KOPT-K1 (cell line): ENCODE results near the gene CXXC4.

Source experiments
- H3K27ac ChIP-seq: fragments of 200-600 bp; sonication (generic); 2 replicates; pipeline ENCODE4 v1.5.1; 2016; ENCODE audit warnings: antibody characterized with exemption, mild to moderate bottlenecking, low read depth, low read length; ENCODE audit not compliant: poor library complexity, severe bottlenecking
- H3K36me3 ChIP-seq: fragments of 200-600 bp; sonication (generic); 2 replicates; pipeline ENCODE4 v1.5.1; 2017; ENCODE audit warnings: antibody characterized with exemption, mild to moderate bottlenecking, low read length, moderate library complexity; ENCODE audit not compliant: insufficient read depth
- H3K9me3 ChIP-seq: fragments of 200-600 bp; sonication (generic); 2 replicates; pipeline ENCODE4 v1.5.1; 2017; ENCODE audit warnings: antibody characterized with exemption, low read length, mild to moderate bottlenecking; ENCODE audit not compliant: insufficient read depth, poor library complexity, severe bottlenecking

CXXC4 gene

GRCh38 chr4:104494822-104495559, at the start of gene CXXC4:
Gene CXXC4, minus strand, starts transcription at chr4:104494894. Its CDS starts 3,092 bp downstream, at chr4:104491802.
- no peak within 1 kb of the TSS for H3K27ac ChIP-seq

GRCh38 chr4:104533156-104533555, 38.5 kb upstream of the CXXC4 start:
- Histone ChIP-seq H3K9me3 (no peaks in the 10 kb centered on the region), H3K36me3 (no peaks in the 10 kb centered on the region), H3K27ac (no peak overlapping the region)

More at GRCh38 chr4:104494822-104495559, at the start of gene CXXC4:
- Histone ChIP-seq H3K36me3 (no peaks in the 10 kb centered on the region), H3K9me3 (no peaks in the 10 kb centered on the region)

GRCh38 chr4:104532677-104533076, 38.0 kb upstream of the CXXC4 start:
- H3K9me3 ChIP-seq, result no peaks in the 10 kb centered on the region
- no peak overlapping the region for H3K27ac ChIP-seq
- H3K36me3 ChIP-seq, result no peaks in the 10 kb centered on the region

GRCh38 chr4:104531390-104531789, 36.7 kb upstream of the CXXC4 start:
- Histone ChIP-seq H3K9me3 (no peaks in the 10 kb centered on the region), H3K27ac (no peak overlapping the region), H3K36me3 (no peaks in the 10 kb centered on the region)

- H3K36me3 ChIP-seq, result no peaks in the 10 kb centered on the region
- H3K27ac ChIP-seq, result no peak overlapping the region
- no peaks in the 10 kb centered on the region for H3K9me3 ChIP-seq
Measured at GRCh38 chr4:104530426-104530825, 35.7 kb upstream of the CXXC4 start.

- H3K36me3 ChIP-seq, result no peaks in the 10 kb centered on the region
- no peaks in the 10 kb centered on the region for H3K9me3 ChIP-seq
- H3K27ac ChIP-seq, result no peak overlapping the region
Measured at GRCh38 chr4:104524591-104524990, 29.9 kb upstream of the CXXC4 start.

GRCh38 chr4:104524026-104524425, 29.3 kb upstream of the CXXC4 start:
- no peaks in the 10 kb centered on the region for H3K36me3 ChIP-seq
- no peaks in the 10 kb centered on the region for H3K9me3 ChIP-seq
- H3K27ac ChIP-seq, result no peak overlapping the region

GRCh38 chr4:104519588-104519987, 24.9 kb upstream of the CXXC4 start:
- Histone ChIP-seq H3K27ac (no peak overlapping the region), H3K36me3 (no peaks in the 10 kb centered on the region), H3K9me3 (no peaks in the 10 kb centered on the region)

- Histone ChIP-seq H3K9me3 (no peaks in the 10 kb centered on the region), H3K27ac (no peak overlapping the region), H3K36me3 (no peaks in the 10 kb centered on the region)
Measured at GRCh38 chr4:104516884-104517283, 22.2 kb upstream of the CXXC4 start.

- Histone ChIP-seq H3K27ac (no peak overlapping the region), H3K36me3 (no peaks in the 10 kb centered on the region), H3K9me3 (no peaks in the 10 kb centered on the region)
Measured at GRCh38 chr4:104508224-104508623, 13.5 kb upstream of the CXXC4 start.

- Histone ChIP-seq H3K27ac (no peak overlapping the region), H3K9me3 (no peaks in the 10 kb centered on the region), H3K36me3 (no peaks in the 10 kb centered on the region)
Measured at GRCh38 chr4:104507112-104507511, 12.4 kb upstream of the CXXC4 start.

GRCh38 chr4:104504536-104504935, 9.8 kb upstream of the CXXC4 start:
- H3K9me3 ChIP-seq, result no peaks in the 10 kb centered on the region

GRCh38 chr4:104502471-104502870, 7.8 kb upstream of the CXXC4 start:
- H3K9me3 ChIP-seq, result no peaks in the 10 kb centered on the region
- no peaks in the 10 kb centered on the region for H3K36me3 ChIP-seq
- no peak overlapping the region for H3K27ac ChIP-seq

More at GRCh38 chr4:104504536-104504935, 9.8 kb upstream of the CXXC4 start:
- H3K27ac ChIP-seq, result no peak overlapping the region
- no peaks in the 10 kb centered on the region for H3K36me3 ChIP-seq

- no peaks in the 10 kb centered on the region for H3K9me3 ChIP-seq
- H3K36me3 ChIP-seq, result no peaks in the 10 kb centered on the region
- no peak overlapping the region for H3K27ac ChIP-seq
Measured at GRCh38 chr4:104501290-104501689, 6.6 kb upstream of the CXXC4 start.

GRCh38 chr4:104500442-104500841, 5.7 kb upstream of the CXXC4 start:
- Histone ChIP-seq H3K9me3 (no peaks in the 10 kb centered on the region), H3K36me3 (no peaks in the 10 kb centered on the region), H3K27ac (no peak overlapping the region)

- H3K36me3 ChIP-seq, result no peaks in the 10 kb centered on the region
Measured at GRCh38 chr4:104494185-104494584, 509 bp downstream of the CXXC4 start.

More at GRCh38 chr4:104494185-104494584, 509 bp downstream of the CXXC4 start:
- H3K9me3 ChIP-seq, result no peaks in the 10 kb centered on the region
- no peak overlapping the region for H3K27ac ChIP-seq
